ENCODE results near the gene FRMPD4. TPM values are rescaled to one million over a fixed set of nuclear protein-coding genes. Genes with fewer than 3 reads are reported as not detected.

FRMPD4 gene
- total RNA-seq, 1 donor from 2014 or later = 0.08 TPM

- Histone ChIP-seq H3K4me3 (ENCODE audit: low read depth, low read length) (no peak overlapping the region), H3K27me3 (ENCODE audit: control insufficient read depth, insufficient read depth, low read length) (no peaks in the 10 kb centered on the region), H3K36me3 (ENCODE audit: control insufficient read depth, insufficient read depth, low read length) (no peaks in the 10 kb centered on the region)
- TF ChIP-seq, protein P1, sequence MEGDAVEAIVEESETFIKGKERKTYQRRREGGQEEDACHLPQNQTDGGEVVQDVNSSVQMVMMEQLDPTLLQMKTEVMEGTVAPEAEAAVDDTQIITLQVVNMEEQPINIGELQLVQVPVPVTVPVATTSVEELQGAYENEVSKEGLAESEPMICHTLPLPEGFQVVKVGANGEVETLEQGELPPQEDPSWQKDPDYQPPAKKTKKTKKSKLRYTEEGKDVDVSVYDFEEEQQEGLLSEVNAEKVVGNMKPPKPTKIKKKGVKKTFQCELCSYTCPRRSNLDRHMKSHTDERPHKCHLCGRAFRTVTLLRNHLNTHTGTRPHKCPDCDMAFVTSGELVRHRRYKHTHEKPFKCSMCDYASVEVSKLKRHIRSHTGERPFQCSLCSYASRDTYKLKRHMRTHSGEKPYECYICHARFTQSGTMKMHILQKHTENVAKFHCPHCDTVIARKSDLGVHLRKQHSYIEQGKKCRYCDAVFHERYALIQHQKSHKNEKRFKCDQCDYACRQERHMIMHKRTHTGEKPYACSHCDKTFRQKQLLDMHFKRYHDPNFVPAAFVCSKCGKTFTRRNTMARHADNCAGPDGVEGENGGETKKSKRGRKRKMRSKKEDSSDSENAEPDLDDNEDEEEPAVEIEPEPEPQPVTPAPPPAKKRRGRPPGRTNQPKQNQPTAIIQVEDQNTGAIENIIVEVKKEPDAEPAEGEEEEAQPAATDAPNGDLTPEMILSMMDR (IDR thresholded peaks at IDR 0.05; ENCODE audit: insufficient read depth, low read length, poor library complexity, severe bottlenecking) = no peak
- DNase-seq (ENCODE audit: low read depth) = no peak
Measured at GRCh38 chrX:12329476-12329875, 191.2 kb downstream of the FRMPD4 start.

GRCh38 chrX:12330841-12331240 lies 192.6 kb downstream of the FRMPD4 start:
- H3K36me3 ChIP-seq (ENCODE audit: control insufficient read depth, insufficient read depth, low read length) = no peaks in the 10 kb centered on the region
- no peaks in the 10 kb centered on the region for H3K27me3 ChIP-seq (ENCODE audit: control insufficient read depth, insufficient read depth, low read length)
- TF ChIP-seq, protein P1 (IDR thresholded peaks at IDR 0.05; ENCODE audit: insufficient read depth, low read length, poor library complexity, severe bottlenecking) = no peak
- DNase-seq (ENCODE audit: low read depth) = no peak
- H3K4me3 ChIP-seq (ENCODE audit: low read depth, low read length) = no peak overlapping the region

- no peak for DNase-seq (ENCODE audit: low read depth)
- Histone ChIP-seq H3K36me3 (ENCODE audit: control insufficient read depth, insufficient read depth, low read length) (no peaks in the 10 kb centered on the region), H3K27me3 (ENCODE audit: control insufficient read depth, insufficient read depth, low read length) (no peaks in the 10 kb centered on the region), H3K4me3 (ENCODE audit: low read depth, low read length) (no peak overlapping the region)
- TF ChIP-seq, protein P1 (IDR thresholded peaks at IDR 0.05; ENCODE audit: insufficient read depth, low read length, poor library complexity, severe bottlenecking) = no peak
Measured at GRCh38 chrX:12332786-12333347, 194.6 kb downstream of the FRMPD4 start.

GRCh38 chrX:12339921-12340320 lies 201.6 kb downstream of the FRMPD4 start:
- no peak for DNase-seq (ENCODE audit: low read depth)
- TF ChIP-seq, protein P1 (IDR thresholded peaks at IDR 0.05; ENCODE audit: insufficient read depth, low read length, poor library complexity, severe bottlenecking) = no peak
- H3K4me3 ChIP-seq (ENCODE audit: low read depth, low read length) = no peak overlapping the region
- H3K27me3 ChIP-seq (ENCODE audit: control insufficient read depth, insufficient read depth, low read length) = no peaks in the 10 kb centered on the region
- H3K36me3 ChIP-seq (ENCODE audit: control insufficient read depth, insufficient read depth, low read length) = no peaks in the 10 kb centered on the region

DNA sequence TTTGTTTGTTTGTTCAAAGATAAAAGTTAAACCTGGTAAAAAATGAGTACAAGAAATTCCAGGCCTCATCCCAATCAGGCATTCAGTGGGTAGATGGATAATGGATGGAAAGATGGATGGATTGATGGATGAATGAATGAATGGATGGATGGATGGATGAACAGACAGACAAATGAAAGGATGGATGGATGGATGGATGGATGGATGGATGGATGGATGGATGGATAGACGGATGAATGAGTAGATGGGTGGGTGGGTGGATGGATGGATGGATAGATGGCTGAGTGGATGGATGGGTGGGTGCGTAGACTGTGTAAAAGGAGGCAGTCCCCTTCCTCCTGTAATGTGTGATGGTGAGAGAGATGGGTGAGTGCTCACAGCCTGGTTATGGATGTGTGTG lies 206.7 kb downstream of the FRMPD4 start:
- DNase-seq (ENCODE audit: low read depth) = no peak
- Histone ChIP-seq H3K36me3 (ENCODE audit: control insufficient read depth, insufficient read depth, low read length) (no peaks in the 10 kb centered on the region), H3K4me3 (ENCODE audit: low read depth, low read length) (no peak overlapping the region), H3K27me3 (ENCODE audit: control insufficient read depth, insufficient read depth, low read length) (no peaks in the 10 kb centered on the region)
- TF ChIP-seq, protein P1 (IDR thresholded peaks at IDR 0.05; ENCODE audit: insufficient read depth, low read length, poor library complexity, severe bottlenecking) = no peak

- Histone ChIP-seq H3K36me3 (ENCODE audit: control insufficient read depth, insufficient read depth, low read length) (no peaks in the 10 kb centered on the region), H3K4me3 (ENCODE audit: low read depth, low read length) (no peak overlapping the region), H3K27me3 (ENCODE audit: control insufficient read depth, insufficient read depth, low read length) (no peaks in the 10 kb centered on the region)
- TF ChIP-seq, protein P1 (IDR thresholded peaks at IDR 0.05; ENCODE audit: insufficient read depth, low read length, poor library complexity, severe bottlenecking) = no peak
- no peak for DNase-seq (ENCODE audit: low read depth)
Measured at GRCh38 chrX:12349201-12349600, 210.9 kb downstream of the FRMPD4 start.

All from kidney epithelial cell (primary cell).